ENCODE measurements around the gene C16orf86. TPM values are rescaled to one million over a fixed set of nuclear protein-coding genes. Genes with fewer than 3 reads are reported as not detected.

The C16orf86 gene
- total RNA-seq, 1 donor from 2014 or later = 1.7 TPM

DNA sequence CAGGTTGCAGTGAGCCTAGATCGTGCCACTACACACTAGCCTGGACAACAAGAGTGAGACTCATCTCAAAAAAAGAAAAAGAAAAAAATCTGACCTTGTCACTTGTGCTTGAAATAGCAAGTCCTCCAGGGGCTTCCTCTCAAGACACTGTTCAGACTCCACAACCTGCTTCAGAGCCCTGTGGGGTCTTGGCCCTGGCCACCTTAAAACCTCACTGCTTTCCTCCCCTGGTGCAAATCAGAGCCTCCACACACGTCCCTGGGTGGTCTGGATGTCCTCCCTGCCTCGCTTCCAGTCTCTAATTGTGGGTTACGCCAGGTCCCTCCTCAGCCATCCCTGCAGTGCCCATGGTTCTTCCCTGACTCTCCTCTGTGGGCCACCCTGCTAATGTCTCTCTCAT is 11.3 kb upstream of the C16orf86 start:
- DNase-seq (ENCODE audit: low read depth, low spot score) = no peak
- peaks cover 15% of the 10 kb centered on the region for H3K4me1 Mint-ChIP-seq
- H3K27me3 Mint-ChIP-seq (ENCODE audit: low read depth) = peaks cover 46% of the 10 kb centered on the region
- TF ChIP-seq, protein P1, sequence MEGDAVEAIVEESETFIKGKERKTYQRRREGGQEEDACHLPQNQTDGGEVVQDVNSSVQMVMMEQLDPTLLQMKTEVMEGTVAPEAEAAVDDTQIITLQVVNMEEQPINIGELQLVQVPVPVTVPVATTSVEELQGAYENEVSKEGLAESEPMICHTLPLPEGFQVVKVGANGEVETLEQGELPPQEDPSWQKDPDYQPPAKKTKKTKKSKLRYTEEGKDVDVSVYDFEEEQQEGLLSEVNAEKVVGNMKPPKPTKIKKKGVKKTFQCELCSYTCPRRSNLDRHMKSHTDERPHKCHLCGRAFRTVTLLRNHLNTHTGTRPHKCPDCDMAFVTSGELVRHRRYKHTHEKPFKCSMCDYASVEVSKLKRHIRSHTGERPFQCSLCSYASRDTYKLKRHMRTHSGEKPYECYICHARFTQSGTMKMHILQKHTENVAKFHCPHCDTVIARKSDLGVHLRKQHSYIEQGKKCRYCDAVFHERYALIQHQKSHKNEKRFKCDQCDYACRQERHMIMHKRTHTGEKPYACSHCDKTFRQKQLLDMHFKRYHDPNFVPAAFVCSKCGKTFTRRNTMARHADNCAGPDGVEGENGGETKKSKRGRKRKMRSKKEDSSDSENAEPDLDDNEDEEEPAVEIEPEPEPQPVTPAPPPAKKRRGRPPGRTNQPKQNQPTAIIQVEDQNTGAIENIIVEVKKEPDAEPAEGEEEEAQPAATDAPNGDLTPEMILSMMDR (conservative IDR thresholded peaks at IDR 0.05) = no peak
- peak overlapping the region; percentile 74 for H3K4me3 Mint-ChIP-seq
- H3K9me3 Mint-ChIP-seq = no peaks in the 10 kb centered on the region
- no peaks in the 10 kb centered on the region for H3K36me3 Mint-ChIP-seq (ENCODE audit: low read depth)
- no peak overlapping the region for H3K27ac Mint-ChIP-seq (ENCODE audit: unreplicated experiment)

DNA sequence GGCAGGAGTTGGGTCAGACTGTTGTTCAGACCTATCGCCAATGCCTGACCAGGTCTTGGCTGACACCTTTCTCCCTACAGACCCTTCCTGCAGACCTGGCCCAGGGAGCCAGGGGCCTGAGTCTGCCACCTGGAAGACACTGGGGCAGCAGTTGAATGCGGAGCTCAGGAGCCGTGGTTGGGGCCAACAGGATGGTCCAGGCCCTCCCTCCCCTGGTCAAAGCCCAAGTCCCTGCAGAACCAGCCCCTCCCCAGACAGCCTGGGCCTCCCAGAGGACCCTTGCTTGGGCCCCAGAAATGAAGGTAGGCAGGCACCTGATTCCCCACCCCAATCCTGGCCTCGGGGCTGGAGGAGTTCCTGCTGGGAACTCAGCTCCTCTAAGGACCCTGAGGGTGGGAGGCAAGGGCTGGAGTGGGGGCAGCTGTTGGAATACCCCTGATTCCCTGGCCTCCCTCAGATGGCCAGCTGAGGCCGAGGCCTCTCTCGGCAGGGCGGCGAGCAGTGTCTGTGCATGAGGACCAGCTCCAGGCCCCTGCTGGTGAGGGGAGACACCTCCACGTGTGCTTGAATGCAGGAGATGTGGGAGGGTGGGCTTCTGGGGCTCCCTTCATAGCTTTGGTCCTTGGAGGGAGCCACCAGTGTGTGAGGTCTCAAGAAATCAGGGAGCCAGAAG is 10.1 kb upstream of the C16orf86 start:
- H3K4me1 Mint-ChIP-seq = peaks cover 19% of the 10 kb centered on the region
- no peaks in the 10 kb centered on the region for H3K36me3 Mint-ChIP-seq (ENCODE audit: low read depth)
- DNase-seq (ENCODE audit: low read depth, low spot score) = no peak
- TF ChIP-seq, protein P1 (conservative IDR thresholded peaks at IDR 0.05) = no peak
- peak overlapping the region; percentile 75 for H3K4me3 Mint-ChIP-seq
- no peaks in the 10 kb centered on the region for H3K9me3 Mint-ChIP-seq
- H3K27ac Mint-ChIP-seq (ENCODE audit: unreplicated experiment) = no peak overlapping the region
- H3K27me3 Mint-ChIP-seq (ENCODE audit: low read depth) = peaks cover 43% of the 10 kb centered on the region

DNA sequence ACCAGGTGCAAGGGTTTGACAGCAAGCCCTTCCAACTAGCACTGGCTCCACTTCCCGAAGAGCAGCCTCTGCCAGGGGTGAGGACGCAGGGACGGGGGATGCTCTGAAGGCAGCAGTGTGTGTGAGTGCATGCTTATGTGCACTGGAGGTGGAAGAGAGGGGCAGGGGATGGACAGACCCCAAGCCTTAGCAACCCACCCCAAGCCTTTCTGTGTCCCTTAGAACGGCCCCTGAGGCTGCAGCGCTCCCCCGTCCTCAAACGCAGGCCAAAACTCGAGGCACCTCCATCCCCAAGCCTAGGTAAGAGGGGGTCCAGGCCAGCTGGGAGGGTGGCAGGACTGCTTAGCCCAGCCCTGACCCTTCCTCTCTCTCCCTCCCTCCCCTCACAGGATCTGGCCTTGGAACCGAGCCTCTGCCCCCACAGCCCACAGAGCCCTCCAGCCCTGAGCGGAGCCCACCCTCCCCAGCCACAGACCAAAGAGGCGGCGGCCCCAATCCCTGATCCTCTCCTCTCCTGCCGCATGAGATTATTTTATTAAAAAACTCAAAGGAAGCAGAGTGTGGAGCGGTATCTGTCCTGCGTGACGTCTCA is 9.5 kb upstream of the C16orf86 start:
- no peak for DNase-seq (ENCODE audit: low read depth, low spot score)
- no peak overlapping the region for H3K27ac Mint-ChIP-seq (ENCODE audit: unreplicated experiment)
- peaks cover 36% of the 10 kb centered on the region for H3K27me3 Mint-ChIP-seq (ENCODE audit: low read depth)
- H3K36me3 Mint-ChIP-seq (ENCODE audit: low read depth) = no peaks in the 10 kb centered on the region
- H3K4me1 Mint-ChIP-seq = peaks cover 15% of the 10 kb centered on the region
- TF ChIP-seq, protein P1 (conservative IDR thresholded peaks at IDR 0.05) = no peak
- H3K9me3 Mint-ChIP-seq = no peaks in the 10 kb centered on the region
- H3K4me3 Mint-ChIP-seq = peak overlapping the region; percentile 75

DNA sequence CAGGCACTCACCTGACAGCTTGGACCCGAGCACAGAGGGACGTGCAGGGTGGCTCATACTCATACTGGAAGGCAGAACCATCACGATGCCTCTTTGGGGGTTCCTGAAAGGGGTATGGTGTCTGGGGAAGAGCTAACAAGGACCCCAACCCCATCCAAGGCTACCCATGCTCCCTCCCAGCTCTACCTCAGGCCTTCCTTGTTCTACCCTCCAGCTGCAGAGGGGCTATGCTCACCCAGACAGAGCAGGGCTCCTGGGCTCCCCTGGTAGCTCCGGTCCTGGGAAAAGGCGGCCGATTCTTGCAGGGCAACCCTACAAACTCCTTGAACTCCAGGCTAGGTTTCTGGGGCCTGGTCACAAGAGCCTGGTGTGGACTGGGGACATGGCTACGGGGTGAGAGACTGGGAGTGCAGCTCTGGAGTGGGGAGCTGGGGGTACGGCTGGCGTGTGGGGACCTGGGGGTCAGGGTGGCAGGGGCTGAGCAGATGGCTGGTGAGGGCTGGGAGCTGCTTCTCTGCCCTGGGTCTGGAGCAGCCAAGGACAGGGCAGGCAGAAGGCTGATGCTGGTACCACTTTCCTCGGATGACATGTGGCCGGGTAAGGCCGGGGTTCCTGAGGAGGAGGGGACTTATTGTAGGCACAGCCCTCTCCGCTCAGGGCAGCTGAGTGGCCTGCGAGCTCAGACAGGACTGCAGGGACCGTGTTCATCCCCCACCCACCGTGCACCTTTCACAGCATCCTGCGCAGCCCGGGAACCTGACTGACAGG is 8.7 kb upstream of the C16orf86 start:
- DNase-seq (ENCODE audit: low read depth, low spot score) = no peak
- Mint-ChIP-seq H3K27me3 (ENCODE audit: low read depth) (peaks cover 32% of the 10 kb centered on the region), H3K4me3 (peak overlapping the region; percentile 98), H3K9me3 (no peaks in the 10 kb centered on the region), H3K4me1 (peaks cover 14% of the 10 kb centered on the region), H3K27ac (ENCODE audit: unreplicated experiment) (no peak overlapping the region), H3K36me3 (ENCODE audit: low read depth) (no peaks in the 10 kb centered on the region)
- TF ChIP-seq, protein P1 (conservative IDR thresholded peaks at IDR 0.05) = no peak

DNA sequence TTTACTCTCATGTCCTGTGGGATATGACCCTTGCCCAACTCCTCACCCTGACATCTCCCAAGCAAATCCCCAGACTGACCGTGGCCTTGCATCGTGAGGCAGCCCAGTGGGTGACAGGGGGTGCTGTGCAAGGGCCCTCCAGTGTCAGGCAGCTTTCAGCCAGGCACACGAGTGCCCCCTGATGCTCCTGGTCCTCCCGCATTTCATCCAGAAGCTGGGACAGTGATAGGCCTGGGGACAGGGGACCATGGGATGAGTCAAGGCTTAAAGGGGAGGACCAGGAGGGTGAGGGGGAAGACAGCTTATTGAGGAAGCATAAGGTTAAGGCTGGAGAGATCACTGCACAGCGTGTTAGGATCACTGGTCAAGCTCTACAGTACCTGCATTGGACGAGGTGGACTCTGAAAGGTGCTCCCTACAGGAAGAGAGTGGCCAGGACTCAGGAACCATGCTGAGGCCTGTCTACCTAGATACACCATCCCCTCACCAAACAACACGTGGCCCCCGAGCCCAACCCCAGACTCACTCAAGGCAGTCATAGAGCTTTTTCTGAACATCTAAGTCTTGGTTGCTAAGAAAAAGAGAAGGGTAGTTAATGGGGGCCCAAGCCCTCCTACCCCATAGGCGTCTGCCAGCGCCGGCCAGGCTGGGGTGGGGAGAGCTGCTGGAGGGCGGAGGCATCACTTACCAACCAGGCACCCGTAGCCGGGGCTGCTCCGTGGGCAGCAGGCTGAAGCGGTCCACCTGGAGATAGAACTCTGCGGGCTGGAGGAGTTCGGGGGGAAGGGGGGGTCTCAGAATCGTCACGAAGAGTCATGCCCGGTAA is 7.6 kb upstream of the C16orf86 start:
- peak overlapping the region; percentile 98 for H3K4me3 Mint-ChIP-seq
- no peaks in the 10 kb centered on the region for H3K9me3 Mint-ChIP-seq
- TF ChIP-seq, protein P1 (conservative IDR thresholded peaks at IDR 0.05) = no peak
- peaks cover under 1% of the 10 kb centered on the region for H3K36me3 Mint-ChIP-seq (ENCODE audit: low read depth)
- DNase-seq (ENCODE audit: low read depth, low spot score) = no peak
- H3K27ac Mint-ChIP-seq (ENCODE audit: unreplicated experiment) = no peak overlapping the region
- H3K27me3 Mint-ChIP-seq (ENCODE audit: low read depth) = peaks cover 27% of the 10 kb centered on the region
- peaks cover 11% of the 10 kb centered on the region for H3K4me1 Mint-ChIP-seq

All from neural crest cell (in vitro differentiated cells).